ENCODE results near the gene BIN1.

Gene BIN1

GRCh38 chr2:127015106-127015910 is 91.6 kb downstream of the BIN1 start:
- H3K36me3 ChIP-seq (replicated peaks; ENCODE audit: insufficient read depth, low read length) = no peaks in the 10 kb centered on the region
- no peaks in the 10 kb centered on the region for H3K79me2 ChIP-seq (ENCODE audit: low read length)
- no peaks in the 10 kb centered on the region for H3K4me1 ChIP-seq (ENCODE audit: low read length)
- H3K4me2 ChIP-seq (ENCODE audit: low read depth, low read length) = no peak overlapping the region
- TF ChIP-seq EZH2phosphoT487 (IDR thresholded peaks at IDR 0.05; ENCODE audit: low read length) (no peak), CTCF (IDR thresholded peaks at IDR 0.05; ENCODE audit: low read length) (no peak), EZH2 (optimal IDR thresholded peaks at IDR 0.05; ENCODE audit: low read depth, low read length) (no peak)
- no peaks in the 10 kb centered on the region for H3K27me3 ChIP-seq (replicated peaks; ENCODE audit: insufficient read depth, low read length)
- no peak overlapping the region for H2AFZ ChIP-seq (ENCODE audit: low read length)
- no peaks in the 10 kb centered on the region for H3F3A ChIP-seq (ENCODE audit: insufficient read depth, low read length)
- no peaks in the 10 kb centered on the region for H3K9me2 ChIP-seq (replicated peaks; ENCODE audit: insufficient read depth, low read length)
- H4K20me1 ChIP-seq (ENCODE audit: insufficient read depth, low read length) = no peaks in the 10 kb centered on the region
- H3K27ac ChIP-seq (ENCODE audit: low read length) = no peak overlapping the region
- H3K4me3 ChIP-seq (ENCODE audit: low read length) = no peak overlapping the region
- H3K9me3 ChIP-seq (replicated peaks; ENCODE audit: insufficient read depth, low read length) = no peaks in the 10 kb centered on the region
- no peak for DNase-seq
- no peak overlapping the region for H3K9ac ChIP-seq (ENCODE audit: low read length)

DNA sequence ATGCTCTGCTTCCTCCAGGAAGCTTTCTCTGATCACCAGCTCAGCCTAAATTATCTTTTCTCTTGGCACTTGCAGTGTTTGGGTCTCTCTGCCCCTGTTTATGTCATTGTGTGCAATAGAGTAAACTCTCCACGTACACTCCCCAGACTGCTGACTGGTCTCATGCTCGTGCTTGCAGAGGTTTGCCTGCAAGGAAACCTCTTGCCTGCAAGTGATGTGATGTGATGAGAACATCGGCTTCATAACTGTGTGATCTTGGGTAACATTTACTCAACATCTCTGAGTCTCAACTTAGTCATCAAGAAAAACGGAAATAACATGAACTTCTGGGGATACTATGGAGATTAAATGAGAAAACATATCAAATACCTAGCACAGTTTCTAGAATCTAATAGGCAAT is 92.3 kb downstream of the BIN1 start:
- TF ChIP-seq CTCF (IDR thresholded peaks at IDR 0.05; ENCODE audit: low read length) (no peak), EZH2phosphoT487 (IDR thresholded peaks at IDR 0.05; ENCODE audit: low read length) (no peak), EZH2 (optimal IDR thresholded peaks at IDR 0.05; ENCODE audit: low read depth, low read length) (no peak)
- Histone ChIP-seq H3K9me3 (replicated peaks; ENCODE audit: insufficient read depth, low read length) (no peaks in the 10 kb centered on the region), H4K20me1 (ENCODE audit: insufficient read depth, low read length) (no peaks in the 10 kb centered on the region), H3K4me1 (ENCODE audit: low read length) (no peaks in the 10 kb centered on the region), H3K79me2 (ENCODE audit: low read length) (no peaks in the 10 kb centered on the region), H3K27ac (ENCODE audit: low read length) (no peak overlapping the region), H2AFZ (ENCODE audit: low read length) (no peak overlapping the region), H3K9ac (ENCODE audit: low read length) (no peak overlapping the region), H3K4me3 (ENCODE audit: low read length) (no peak overlapping the region), H3K27me3 (replicated peaks; ENCODE audit: insufficient read depth, low read length) (no peaks in the 10 kb centered on the region), H3K4me2 (ENCODE audit: low read depth, low read length) (no peak overlapping the region), H3K9me2 (replicated peaks; ENCODE audit: insufficient read depth, low read length) (no peaks in the 10 kb centered on the region), H3K36me3 (replicated peaks; ENCODE audit: insufficient read depth, low read length) (no peaks in the 10 kb centered on the region), H3F3A (ENCODE audit: insufficient read depth, low read length) (no peaks in the 10 kb centered on the region)
- DNase-seq = no peak

DNA sequence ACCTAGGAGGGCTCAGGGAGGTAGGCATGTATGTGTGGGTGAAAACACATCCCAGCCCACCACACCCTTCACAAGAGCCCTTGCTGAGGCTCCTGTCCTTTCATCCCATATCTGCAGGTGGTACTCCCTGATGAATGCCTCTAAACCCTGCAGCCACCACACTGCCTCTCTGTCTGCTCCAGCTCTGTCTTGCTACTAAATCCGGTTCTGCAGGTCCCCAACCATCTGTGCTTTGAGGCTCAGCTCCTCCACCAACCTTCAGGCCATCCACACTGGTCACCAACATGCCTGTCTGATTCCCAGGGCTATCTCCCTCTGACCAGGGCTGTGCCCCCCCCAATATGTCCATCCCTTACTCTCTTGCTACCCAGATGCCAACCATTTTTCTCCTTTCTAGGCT is 92.7 kb downstream of the BIN1 start:
- TF ChIP-seq EZH2 (optimal IDR thresholded peaks at IDR 0.05; ENCODE audit: low read depth, low read length) (no peak), EZH2phosphoT487 (IDR thresholded peaks at IDR 0.05; ENCODE audit: low read length) (no peak), CTCF (IDR thresholded peaks at IDR 0.05; ENCODE audit: low read length) (no peak)
- Histone ChIP-seq H2AFZ (ENCODE audit: low read length) (no peak overlapping the region), H3K27me3 (replicated peaks; ENCODE audit: insufficient read depth, low read length) (no peaks in the 10 kb centered on the region), H3K4me1 (ENCODE audit: low read length) (no peaks in the 10 kb centered on the region), H3F3A (ENCODE audit: insufficient read depth, low read length) (no peaks in the 10 kb centered on the region), H3K9me2 (replicated peaks; ENCODE audit: insufficient read depth, low read length) (no peaks in the 10 kb centered on the region), H3K9me3 (replicated peaks; ENCODE audit: insufficient read depth, low read length) (no peaks in the 10 kb centered on the region), H3K4me2 (ENCODE audit: low read depth, low read length) (no peak overlapping the region), H4K20me1 (ENCODE audit: insufficient read depth, low read length) (no peaks in the 10 kb centered on the region), H3K27ac (ENCODE audit: low read length) (no peak overlapping the region), H3K79me2 (ENCODE audit: low read length) (no peaks in the 10 kb centered on the region), H3K9ac (ENCODE audit: low read length) (no peak overlapping the region), H3K36me3 (replicated peaks; ENCODE audit: insufficient read depth, low read length) (no peaks in the 10 kb centered on the region), H3K4me3 (ENCODE audit: low read length) (no peak overlapping the region)
- no peak for DNase-seq
